Endothelial cell of umbilical vein (primary cell): ENCODE results near the gene MATN4.

Source experiments
- CTCF ChIP-seq, 2 donors: IDR thresholded peaks; 1 replicate in 1 of 2; 2 replicates in 1 of 2; pipeline ENCODE4 v1.5.1; 2011; ENCODE audit warnings: low read length in 2 of 2, mild to moderate bottlenecking in 2 of 2, moderate library complexity in 2 of 2, control low read depth in 1 of 2, inconsistent platforms in 1 of 2, low read depth in 1 of 2; ENCODE audit not compliant: insufficient read depth in 1 of 2; ENCODE audit errors: extremely low read depth in 1 of 2
- EZH2 ChIP-seq: IDR thresholded peaks from 2 replicates; pipeline ENCODE4 v1.6.1; 2012; ENCODE audit warnings: borderline replicate concordance, low read depth, mild to moderate bottlenecking, moderate library complexity, low read length, inconsistent platforms; ENCODE audit not compliant: severe bottlenecking
- FOS ChIP-seq: IDR thresholded peaks from 2 replicates; pipeline ENCODE4 v1.6.1; 2011; ENCODE audit warnings: mild to moderate bottlenecking, low read length, moderate library complexity, borderline replicate concordance; ENCODE audit not compliant: insufficient read depth
- JUN ChIP-seq: IDR thresholded peaks from 2 replicates; pipeline ENCODE4 v1.6.1; 2011; ENCODE audit warnings: borderline replicate concordance, low read depth; ENCODE audit not compliant: insufficient read length, insufficient read depth
- POLR2A ChIP-seq: IDR thresholded peaks from 2 replicates; pipeline ENCODE4 v1.6.1; 2012; ENCODE audit warnings: low read depth, mild to moderate bottlenecking, control low read depth, low read length
- POLR2AphosphoS5 ChIP-seq: IDR thresholded peaks from 2 replicates; pipeline ENCODE4 v1.6.1; 2012; ENCODE audit warnings: low read depth, mild to moderate bottlenecking, control low read depth, low read length, moderate library complexity; ENCODE audit not compliant: insufficient read depth
- TF ChIP-seq, protein P1 (sequence below): IDR thresholded peaks from 2 replicates; pipeline ENCODE4 v1.6.1; 2011; ENCODE audit not compliant: insufficient read depth, insufficient read length

DNA sequence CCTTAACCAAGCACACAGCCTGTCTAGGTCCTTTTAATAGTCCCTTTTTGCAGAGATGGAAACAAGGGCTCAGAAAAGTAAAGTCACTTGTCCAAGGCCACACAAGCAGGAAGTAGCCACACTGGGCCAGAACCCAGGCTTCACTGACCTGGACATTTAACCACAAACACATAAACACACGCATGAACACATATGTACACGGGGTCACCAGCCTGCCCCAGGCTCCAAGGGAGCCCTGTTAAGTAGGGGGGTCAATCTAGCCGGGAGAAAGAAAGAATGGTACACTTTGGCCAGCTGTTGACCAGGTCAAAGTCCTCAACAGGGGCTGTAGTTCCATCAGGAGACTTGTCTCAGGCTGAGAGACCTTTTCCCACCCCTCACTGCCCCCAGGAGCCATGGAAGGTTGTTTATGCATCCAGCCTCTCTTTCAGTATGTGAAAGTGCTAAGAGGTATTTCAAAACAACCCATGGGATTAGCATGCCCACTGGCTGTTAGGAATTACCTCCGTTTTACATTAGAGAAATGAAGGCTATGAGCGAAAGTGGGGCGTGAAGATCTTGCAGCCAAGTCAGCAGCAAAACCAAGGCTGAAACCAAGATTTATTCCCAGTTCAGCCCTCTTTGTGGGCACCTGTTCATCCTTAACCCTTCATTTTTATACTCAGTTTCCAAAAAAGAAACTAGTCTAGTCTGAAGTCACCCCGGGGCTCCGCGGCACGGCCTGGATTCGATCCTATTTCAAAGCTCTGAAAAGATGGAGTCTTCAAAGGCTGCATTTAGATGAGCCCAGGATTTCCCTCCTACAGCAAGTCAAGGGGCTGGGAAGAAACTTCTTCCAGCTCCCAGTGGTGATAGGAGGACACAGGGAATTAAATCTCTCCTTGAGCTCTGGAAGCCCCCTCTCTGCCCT is 30.3 kb upstream of the MATN4 start:
- TF ChIP-seq CTCF (IDR thresholded peaks at IDR 0.05; ENCODE audit: extremely low read depth in 1 of 2, insufficient read depth in 1 of 2, low read depth in 1 of 2, low read length in 2 of 2) = no peak
- TF ChIP-seq JUN = no peak
- TF ChIP-seq POLR2A = no peak
- TF ChIP-seq POLR2AphosphoS5 = no peak
- no peak for TF ChIP-seq EZH2
- TF ChIP-seq, protein P1, sequence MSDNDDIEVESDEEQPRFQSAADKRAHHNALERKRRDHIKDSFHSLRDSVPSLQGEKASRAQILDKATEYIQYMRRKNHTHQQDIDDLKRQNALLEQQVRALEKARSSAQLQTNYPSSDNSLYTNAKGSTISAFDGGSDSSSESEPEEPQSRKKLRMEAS = no peak
- no peak for TF ChIP-seq FOS
